IMR-90 (cell line): ENCODE data around the gene SLC22A31. TPM values are rescaled to one million over a fixed set of nuclear protein-coding genes. Genes with fewer than 3 reads are reported as not detected.
A peak's percentile ranks its signal among the peaks of the same experiment; 100 is the strongest.

Source experiments
- ATAC-seq: fragments of 200-7000 bp; cut with Tn5 transposase; 2 replicates; pipeline ENCODE4 v1.9.1; 2020; ENCODE audit warnings: low read depth, mild to moderate bottlenecking, moderate library complexity
- BruUV-seq: library from RNA; stranded (reverse); fragments of 400-500 nt; replicated peaks from 2 replicates; lab custom pipeline; 2021; lab: Mats Ljungman, UMichigan
- CTCF ChIA-PET: fragments of 300-600 bp; formaldehyde crosslinking; extraction: SDS; loops from one replicate; lab custom pipeline; 2021; ENCODE audit warnings: antibody characterized with exemption; lab: Yijun Ruan, JAX
- POLR2A ChIA-PET: fragments of 300-600 bp; sonication (Branson Sonifier 250); formaldehyde crosslinking; loops from one replicate; lab custom pipeline; 2022; ENCODE audit warnings: antibody characterized with exemption; ENCODE audit not compliant: unreplicated experiment; lab: Charles Lee
- DNase-seq: peaks from one replicate; pipeline ENCODE4 v3.0.0; 2013
- H2AFZ ChIP-seq: replicated peaks from 2 replicates; pipeline ENCODE3; 2013; ENCODE audit warnings: low read length, mild to moderate bottlenecking; ENCODE audit not compliant: poor library complexity
- H2AK5ac ChIP-seq: 2 replicates; pipeline ENCODE4 v1.6.1; 2013; ENCODE audit warnings: low read depth, low read length, inconsistent platforms
- H2AK9ac ChIP-seq: replicated peaks from 2 replicates; pipeline ENCODE3; 2013; ENCODE audit warnings: mild to moderate bottlenecking, low read depth, low read length, moderate library complexity; ENCODE audit not compliant: poor library complexity
- H2BK120ac ChIP-seq: 2 replicates; pipeline ENCODE4 v1.6.1; 2013; ENCODE audit warnings: low read depth, low read length, inconsistent platforms
- H2BK15ac ChIP-seq: 3 replicates; pipeline ENCODE4 v1.6.1; 2013; ENCODE audit warnings: low read depth, low read length, inconsistent platforms
- H2BK20ac ChIP-seq: 2 replicates; pipeline ENCODE4 v1.6.1; 2013; ENCODE audit warnings: low read depth, mild to moderate bottlenecking, inconsistent platforms, low read length, moderate library complexity
- H2BK5ac ChIP-seq: 2 replicates; pipeline ENCODE4 v1.6.1; 2013; ENCODE audit warnings: mild to moderate bottlenecking, low read depth, low read length, inconsistent platforms; ENCODE audit not compliant: poor library complexity, severe bottlenecking
- H3K14ac ChIP-seq: replicated peaks from 2 replicates; pipeline ENCODE4 v1.6.1; 2013; ENCODE audit warnings: low read depth, low read length, inconsistent platforms
- H3K18ac ChIP-seq: 2 replicates; pipeline ENCODE4 v1.6.1; 2013; ENCODE audit warnings: low read depth, low read length, control low read depth
- H3K23ac ChIP-seq: 2 replicates; pipeline ENCODE4 v1.6.1; 2013; ENCODE audit warnings: low read depth, low read length, inconsistent platforms
- H3K27ac ChIP-seq: 2 replicates; pipeline ENCODE4 v1.5.1; 2013; ENCODE audit warnings: mild to moderate bottlenecking, control low read depth, low read length; ENCODE audit not compliant: insufficient read depth
- H3K27me3 ChIP-seq: 2 replicates; pipeline ENCODE4 v1.6.1; 2013; ENCODE audit warnings: low read length; ENCODE audit not compliant: control insufficient read depth, insufficient read depth
- H3K36me3 ChIP-seq: 2 replicates; pipeline ENCODE4 v1.6.1; 2013; ENCODE audit warnings: low read length, mixed read lengths; ENCODE audit not compliant: control insufficient read depth, insufficient read depth
- H3K4ac ChIP-seq: 2 replicates; pipeline ENCODE4 v1.6.1; 2013; ENCODE audit warnings: low read depth, low read length, inconsistent platforms
- H3K4me1 ChIP-seq: 2 replicates; pipeline ENCODE4 v1.6.1; 2013; ENCODE audit warnings: low read length, mixed read lengths; ENCODE audit not compliant: control insufficient read depth, insufficient read depth
- H3K4me2 ChIP-seq: 2 replicates; pipeline ENCODE4 v1.6.1; 2013; ENCODE audit warnings: low read depth, mild to moderate bottlenecking, control low read depth, low read length, moderate library complexity
- H3K4me3 ChIP-seq: 2 replicates; pipeline ENCODE4 v1.5.1; 2013; ENCODE audit warnings: low read depth, mild to moderate bottlenecking, control low read depth, low read length, moderate library complexity; ENCODE audit not compliant: insufficient read depth
- H3K56ac ChIP-seq: 2 replicates; pipeline ENCODE4 v1.6.1; 2013; ENCODE audit warnings: low read length, inconsistent platforms; ENCODE audit not compliant: insufficient read depth; ENCODE audit errors: extremely low read depth
- H3K79me1 ChIP-seq, 2 experiments: 2 replicates each; pipeline ENCODE4 v1.6.1; 2013; ENCODE audit warnings: low read length in 2 of 2, inconsistent platforms in 1 of 2, low read depth in 1 of 2
- H3K9ac ChIP-seq: 2 replicates; pipeline ENCODE4 v1.6.1; 2013; ENCODE audit warnings: low read depth, low read length, control low read depth
- H3K9me1 ChIP-seq: 2 replicates; pipeline ENCODE4 v1.6.1; 2013; ENCODE audit warnings: low read length, inconsistent platforms; ENCODE audit not compliant: insufficient read depth
- H3K9me3 ChIP-seq: 2 replicates; pipeline ENCODE4 v1.6.1; 2013; ENCODE audit warnings: low read length; ENCODE audit not compliant: control insufficient read depth, insufficient read depth
- H4K20me1 ChIP-seq: 2 replicates; pipeline ENCODE4 v1.6.1; 2013; ENCODE audit warnings: low read length, inconsistent platforms; ENCODE audit not compliant: insufficient read depth
- H4K5ac ChIP-seq: 2 replicates; pipeline ENCODE4 v1.6.1; 2013; ENCODE audit warnings: mild to moderate bottlenecking, low read depth, low read length, control low read depth
- H4K8ac ChIP-seq, 2 experiments: 2 replicates each; pipeline ENCODE4 v1.6.1; 2013; ENCODE audit warnings: low read depth in 2 of 2, low read length in 2 of 2, control low read depth in 1 of 2, inconsistent platforms in 1 of 2
- H4K91ac ChIP-seq: 2 replicates; pipeline ENCODE4 v1.6.1; 2013; ENCODE audit warnings: low read depth, low read length, inconsistent platforms; ENCODE audit not compliant: insufficient read depth
- CEBPB ChIP-seq: IDR thresholded peaks from 2 replicates; pipeline ENCODE4 v1.6.1; 2012; ENCODE audit warnings: low read depth, low read length, improper control_type of control experiment
- CHD1 ChIP-seq: IDR thresholded peaks from 2 replicates; pipeline ENCODE4 v1.6.1; 2012; ENCODE audit warnings: low read depth, low read length, improper control_type of control experiment
- CTCF ChIP-seq: conservative IDR thresholded peaks from 2 replicates; pipeline ENCODE4 v1.5.1; 2012; ENCODE audit warnings: mild to moderate bottlenecking, low read depth, low read length, improper control_type of control experiment
- FOS ChIP-seq: fragments of 150-350 bp; IDR thresholded peaks from 2 replicates; pipeline ENCODE4 v1.6.1; 2016; ENCODE audit warnings: low read depth, low read length
- MAFK ChIP-seq: IDR thresholded peaks from 2 replicates; pipeline ENCODE4 v1.6.1; 2012; ENCODE audit warnings: low read depth, low read length, improper control_type of control experiment
- MAZ ChIP-seq: IDR thresholded peaks from 2 replicates; pipeline ENCODE4 v1.6.1; 2012; ENCODE audit warnings: low read depth, mild to moderate bottlenecking, low read length, improper control_type of control experiment, moderate library complexity, borderline replicate concordance
- RCOR1 ChIP-seq: IDR thresholded peaks from 2 replicates; pipeline ENCODE4 v1.6.1; 2012; ENCODE audit warnings: mild to moderate bottlenecking, low read length, improper control_type of control experiment; ENCODE audit not compliant: insufficient replicate concordance
- RFX5 ChIP-seq: IDR thresholded peaks from 2 replicates; pipeline ENCODE4 v1.8.0; 2012; ENCODE audit warnings: low read depth, mild to moderate bottlenecking, low read length, moderate library complexity
- SMC3 ChIP-seq: fragments of 150-350 bp; IDR thresholded peaks from 2 replicates; pipeline ENCODE4 v1.6.1; 2016; ENCODE audit warnings: low read depth, mild to moderate bottlenecking, antibody characterized with exemption, low read length, moderate library complexity
- WGBS, 2 experiments: methylation state at CpG; one replicate each; pipeline versions ENCODE4 v1.1.5 to v1.1.7; 2013; ENCODE audit warnings: missing lambda C conversion rate in 2 of 2; ENCODE audit not compliant: insufficient read length in 1 of 2; ENCODE audit errors: extremely low coverage in 2 of 2; 5-methylcytosine and 5-hydroxymethylcytosine counted together
- dilution Hi-C: fragments of 300-500 bp; cut with HindIII; formaldehyde crosslinking; loops from one replicate; pipeline ENCODE4 v1.14.3; 2018; ENCODE audit warnings: low sequenced_read_pairs; ENCODE audit not compliant: unreplicated experiment
- in situ Hi-C: fragments of 300-500 bp; cut with MboI; formaldehyde crosslinking; loops from 3 replicates; pipeline ENCODE4 v1.14.3; 2019; ENCODE audit warnings: low sequenced_read_pairs, inconsistent platforms, mixed read lengths
- intact Hi-C: fragments of 100-400 bp; cut with micrococcal nuclease; formaldehyde crosslinking; loops from 2 replicates; pipeline ENCODE4 v1.10.0; 2022
- polyA plus RNA-seq, 3 experiments: library from polyadenylated mRNA; depleted of rRNA; stranded (reverse); fragments of >200 nt; gene quantifications; 2 replicates each; pipeline ENCODE4 v1.2.3, GENCODE V29; 2012; ENCODE audit warnings: low replicate concordance in 1 of 3
- total RNA-seq: library from RNA; depleted of rRNA; stranded (reverse); fragments of >200 nt; gene quantifications from 2 replicates; pipeline ENCODE4 v1.2.3, GENCODE V29; 2012
- TF ChIP-seq, protein P1 (sequence below): fragments of 150-350 bp; IDR thresholded peaks from 2 replicates; pipeline ENCODE4 v1.6.1; 2016; ENCODE audit warnings: low read depth, mild to moderate bottlenecking, low read length, moderate library complexity, borderline replicate concordance

The SLC22A31 gene
- total and polyA plus RNA-seq, 2 of the 4 experiments (the other 2 are of a cell fraction), result 0.18 to 5.5 TPM

GRCh38 chr16:89241187-89242007 lies 41.1 kb upstream of the SLC22A31 start (continued):
- TF ChIP-seq CTCF (no peak), CEBPB (0 out of 2 replicates have a peak, but pooled peaks have one; percentile 9), MAFK (no peak)

GRCh38 chr16:89237733-89238132 lies 37.4 kb upstream of the SLC22A31 start:
- peaks cover 10 to 24% of the 10 kb centered on the region in 2 experiments for H3K79me1 ChIP-seq
- no peak overlapping the region for H3K27ac ChIP-seq
- no peaks in the 10 kb centered on the region for H3K27me3 ChIP-seq
- no peak overlapping the region for H2BK15ac ChIP-seq
- H3K23ac ChIP-seq, result no peak overlapping the region
- H3K9ac ChIP-seq, result no peak overlapping the region
- H3K14ac ChIP-seq, result no peak overlapping the region
- DNase-seq (no peak), ATAC-seq (no peak)
- ChIA-PET CTCF (no interaction called here), POLR2A (no interaction called here)
- no TSS peak for BruUV-seq
- no peak overlapping the region for H2AFZ ChIP-seq
- H2AK5ac ChIP-seq, result no peak overlapping the region
- no CpG with 5 or more reads among the region's 3 CpGs for WGBS, 2 experiments
- no peaks in the 10 kb centered on the region for H4K20me1 ChIP-seq
- H3K9me3 ChIP-seq, result peaks cover 4% of the 10 kb centered on the region; the same call in 1 of the 2 replicates
- no peak overlapping the region for H3K56ac ChIP-seq
- no peak overlapping the region for H4K91ac ChIP-seq
- H3K4me3 ChIP-seq, result no peak overlapping the region
- H3K36me3 ChIP-seq, result peaks cover 18% of the 10 kb centered on the region
- no peak overlapping the region for H3K4me2 ChIP-seq
- 0 out of 2 replicates have a peak, but pooled peaks cover 3% of the 10 kb centered on the region for H3K9me1 ChIP-seq
- no peak overlapping the region for H2BK5ac ChIP-seq
- intact Hi-C loops (no loop called here), in situ Hi-C loops (no loop called here), dilution Hi-C loops (no loop called here)
- H4K5ac ChIP-seq, result no peak overlapping the region
- H3K4me1 ChIP-seq, result 0 out of 2 replicates have a peak, but pooled peaks cover 2% of the 10 kb centered on the region
- no peak overlapping the region for H4K8ac ChIP-seq
- H3K18ac ChIP-seq, result no peak overlapping the region
- H2AK9ac ChIP-seq, result no peak overlapping the region
- no peak overlapping the region for H3K4ac ChIP-seq
- H2BK20ac ChIP-seq, result no peak overlapping the region
- H2BK120ac ChIP-seq, result no peak overlapping the region
- TF ChIP-seq RCOR1, result no peak
- no peak for TF ChIP-seq CTCF
- TF ChIP-seq CEBPB, result no peak
- TF ChIP-seq CHD1, result no peak
- TF ChIP-seq RFX5, result no peak
- TF ChIP-seq, protein P1, sequence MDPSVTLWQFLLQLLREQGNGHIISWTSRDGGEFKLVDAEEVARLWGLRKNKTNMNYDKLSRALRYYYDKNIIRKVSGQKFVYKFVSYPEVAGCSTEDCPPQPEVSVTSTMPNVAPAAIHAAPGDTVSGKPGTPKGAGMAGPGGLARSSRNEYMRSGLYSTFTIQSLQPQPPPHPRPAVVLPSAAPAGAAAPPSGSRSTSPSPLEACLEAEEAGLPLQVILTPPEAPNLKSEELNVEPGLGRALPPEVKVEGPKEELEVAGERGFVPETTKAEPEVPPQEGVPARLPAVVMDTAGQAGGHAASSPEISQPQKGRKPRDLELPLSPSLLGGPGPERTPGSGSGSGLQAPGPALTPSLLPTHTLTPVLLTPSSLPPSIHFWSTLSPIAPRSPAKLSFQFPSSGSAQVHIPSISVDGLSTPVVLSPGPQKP, result no peak
- TF ChIP-seq SMC3, result no peak
- TF ChIP-seq FOS, result no peak
- no peak for TF ChIP-seq MAZ
